Subcutaneous abdominal adipose tissue (tissue), 5 donors: Measurements from ENCODE around the gene GPAT3.
"Not testable (repeated sequence)": the region's sequence is repeated elsewhere in the genome, so short reads cannot be mapped to it uniquely, and the experiment has no call there.

Experiments
- H3K27ac ChIP-seq: one replicate; pipeline ENCODE4 v1.7.0; 2013; ENCODE audit warnings: low read depth, mild to moderate bottlenecking, inconsistent platforms, low read length, moderate library complexity
- H3K27me3 ChIP-seq, 5 donors: one replicate each; pipeline ENCODE4 v1.7.0; 2013; ENCODE audit warnings: low read length in 5 of 5, inconsistent platforms in 1 of 5; ENCODE audit not compliant: control insufficient read depth in 5 of 5, insufficient read depth in 4 of 5
- H3K36me3 ChIP-seq, 5 donors: one replicate each; pipeline ENCODE4 v1.7.0; 2013; ENCODE audit warnings: low read length in 5 of 5; ENCODE audit not compliant: control insufficient read depth in 5 of 5, insufficient read depth in 5 of 5
- H3K4me1 ChIP-seq, 5 donors: one replicate each; pipeline ENCODE4 v1.7.0; 2013; ENCODE audit warnings: low read length in 5 of 5, mild to moderate bottlenecking in 3 of 5, moderate library complexity in 1 of 5; ENCODE audit not compliant: control insufficient read depth in 5 of 5, insufficient read depth in 5 of 5
- H3K4me3 ChIP-seq, 5 donors: one replicate each; pipeline ENCODE4 v1.7.0; 2013; ENCODE audit warnings: low read length in 5 of 5, low read depth in 1 of 5
- H3K9ac ChIP-seq, 5 donors: one replicate each; pipeline ENCODE4 v1.7.0; 2013; ENCODE audit warnings: low read length in 5 of 5, mild to moderate bottlenecking in 4 of 5, moderate library complexity in 3 of 5
- H3K9me3 ChIP-seq, 5 donors: one replicate each; pipeline ENCODE4 v1.7.0; 2013; ENCODE audit warnings: low read length in 5 of 5; ENCODE audit not compliant: control insufficient read depth in 5 of 5
- donor health status: healthy.
- donor health status: healthy.
- donor health status: healthy.
- donor health status: healthy.
- donor health status: healthy.

GPAT3 gene

DNA sequence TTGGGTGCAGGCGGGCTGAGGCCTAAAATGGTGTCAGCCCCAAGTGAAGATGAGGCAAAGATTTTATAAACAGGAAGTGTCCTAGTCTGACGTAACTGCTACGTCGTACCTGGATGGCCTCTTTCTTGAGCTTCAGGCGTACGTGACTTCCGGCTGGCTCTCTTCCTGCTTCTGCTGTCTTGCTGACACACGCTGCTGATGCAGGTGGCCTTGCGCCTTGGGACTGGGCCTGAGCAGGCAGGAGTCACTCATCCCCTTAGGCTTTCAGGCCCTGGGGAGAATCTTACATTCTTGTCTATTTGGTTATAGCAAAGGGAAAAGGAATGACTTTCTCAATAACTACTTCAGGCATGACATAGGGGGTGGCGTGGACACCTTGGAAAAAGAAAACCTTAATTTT is 30.9 kb upstream of the GPAT3 start:
- H3K9me3 ChIP-seq = no peaks in the 10 kb centered on the region
- no peak overlapping the region for H3K27ac ChIP-seq

GRCh38 chr4:83509156-83509585 is 26.7 kb upstream of the GPAT3 start:
- not testable (repeated sequence) for H3K9me3 ChIP-seq, H3K27ac ChIP-seq, H3K4me3 ChIP-seq, H3K27me3 ChIP-seq, H3K9ac ChIP-seq, H3K36me3 ChIP-seq, H3K4me1 ChIP-seq

More for the DNA sequence above, 30.9 kb upstream of the GPAT3 start:
- Histone ChIP-seq H3K36me3 (no peaks in the 10 kb centered on the region), H3K27me3 (no peaks in the 10 kb centered on the region), H3K9ac (no peak overlapping the region), H3K4me1 (no peaks in the 10 kb centered on the region), H3K4me3 (no peak overlapping the region)

GRCh38 chr4:83510442-83510841 is 25.5 kb upstream of the GPAT3 start:
- no peak overlapping the region for H3K9ac ChIP-seq
- H3K9me3 ChIP-seq = no peaks in the 10 kb centered on the region
- H3K36me3 ChIP-seq = no peaks in the 10 kb centered on the region
- no peaks in the 10 kb centered on the region for H3K27me3 ChIP-seq
- no peaks in the 10 kb centered on the region for H3K4me1 ChIP-seq
- no peak overlapping the region for H3K4me3 ChIP-seq
- no peak overlapping the region for H3K27ac ChIP-seq

- Histone ChIP-seq H3K36me3 (no peaks in the 10 kb centered on the region), H3K4me3 (no peak overlapping the region), H3K4me1 (no peaks in the 10 kb centered on the region), H3K27me3 (no peaks in the 10 kb centered on the region), H3K27ac (no peak overlapping the region), H3K9me3 (no peaks in the 10 kb centered on the region), H3K9ac (no peak overlapping the region)
These were observed 19.7 kb upstream of the GPAT3 start for GRCh38 chr4:83516042-83516772.

DNA sequence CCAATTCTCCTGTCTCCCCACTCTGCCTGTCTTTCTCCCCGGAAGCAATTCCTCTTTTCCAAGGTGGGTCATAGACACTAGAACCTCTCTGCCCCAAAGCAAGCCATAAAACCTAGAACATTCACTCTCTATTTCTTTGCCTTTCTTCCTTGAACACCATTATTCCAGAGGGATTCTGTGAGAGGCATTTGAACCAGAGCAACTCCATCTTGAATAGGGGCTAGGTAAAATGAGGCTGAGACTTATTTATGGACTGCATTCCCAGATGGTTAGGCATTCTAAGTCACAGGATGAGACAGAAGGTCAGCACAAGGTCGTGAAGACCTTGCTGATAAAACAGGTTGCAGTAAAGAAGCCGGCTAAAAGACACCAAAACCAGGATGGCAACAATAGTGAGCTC is 13.7 kb upstream of the GPAT3 start:
- Histone ChIP-seq H3K36me3 (no peaks in the 10 kb centered on the region), H3K4me1 (no peaks in the 10 kb centered on the region), H3K9ac (no peak overlapping the region)

GRCh38 chr4:83527671-83528070 is 8.2 kb upstream of the GPAT3 start:
- no peaks in the 10 kb centered on the region for H3K4me1 ChIP-seq
- H3K9me3 ChIP-seq = peaks cover 0 to 18% (median 14%) of the 10 kb centered on the region in 5 donors
- no peaks in the 10 kb centered on the region for H3K36me3 ChIP-seq
- no peak overlapping the region for H3K4me3 ChIP-seq
- H3K27me3 ChIP-seq = peaks cover 0 to 6% (median 0%) of the 10 kb centered on the region in 5 donors
- no peak overlapping the region for H3K9ac ChIP-seq
- H3K27ac ChIP-seq = no peak overlapping the region

More for the DNA sequence above, 13.7 kb upstream of the GPAT3 start:
- H3K4me3 ChIP-seq = no peak overlapping the region
- H3K27ac ChIP-seq = no peak overlapping the region
- H3K27me3 ChIP-seq = no peaks in the 10 kb centered on the region
- H3K9me3 ChIP-seq = peaks cover 0 to 10% (median 5%) of the 10 kb centered on the region in 5 donors

- no peaks in the 10 kb centered on the region for H3K36me3 ChIP-seq
- peaks cover 0 to 23% (median 18%) of the 10 kb centered on the region in 5 donors for H3K4me1 ChIP-seq
- peak overlapping the region; percentile 37 for H3K27ac ChIP-seq
- no peaks in the 10 kb centered on the region for H3K9me3 ChIP-seq
- H3K27me3 ChIP-seq = peaks cover 0 to 5% (median 0%) of the 10 kb centered on the region in 5 donors
- peak overlapping the region in 4 of 5 donors; percentile 59 to 74 (median 66) for H3K9ac ChIP-seq
- H3K4me3 ChIP-seq = peak overlapping the region; percentile 56 to 88 (median 79)
These were observed 709 bp downstream of the GPAT3 start for GRCh38 chr4:83536362-83537272.

DNA sequence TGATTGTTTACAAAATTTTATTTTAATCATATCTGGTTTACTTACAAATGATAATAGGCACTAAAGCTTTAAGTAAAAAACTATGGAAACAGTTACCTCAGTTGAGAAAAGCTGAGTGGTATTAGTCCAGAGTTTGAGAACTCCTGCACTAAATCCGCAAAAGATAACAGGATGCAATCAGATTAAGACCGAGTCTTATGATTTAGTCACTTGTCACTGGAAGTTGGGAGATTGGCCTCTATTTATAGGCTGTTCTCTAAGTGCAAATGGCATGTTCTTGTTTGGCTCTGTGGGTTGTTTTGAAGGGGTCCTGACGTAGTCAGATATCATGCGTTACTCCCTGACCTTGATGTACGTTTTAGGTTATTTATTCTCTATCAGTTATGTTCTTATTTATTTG is 6.3 kb downstream of the GPAT3 start:
- Histone ChIP-seq H3K9me3 (no peaks in the 10 kb centered on the region), H3K4me3 (no peak overlapping the region), H3K4me1 (peaks cover 0 to 18% (median 6%) of the 10 kb centered on the region in 5 donors), H3K9ac (no peak overlapping the region), H3K27me3 (no peaks in the 10 kb centered on the region), H3K36me3 (no peaks in the 10 kb centered on the region), H3K27ac (no peak overlapping the region)

- no peak overlapping the region for H3K9ac ChIP-seq
- H3K9me3 ChIP-seq = no peaks in the 10 kb centered on the region
- H3K27me3 ChIP-seq = no peaks in the 10 kb centered on the region
- H3K4me1 ChIP-seq = peaks cover 0 to 32% (median 9%) of the 10 kb centered on the region in 5 donors
- peak overlapping the region; percentile 72 for H3K27ac ChIP-seq
- peak overlapping the region in 1 of 5 donors; percentile 22 for H3K4me3 ChIP-seq
- no peaks in the 10 kb centered on the region for H3K36me3 ChIP-seq
These were observed 10.9 kb downstream of the GPAT3 start for GRCh38 chr4:83546786-83547185.
